ENCODE data around the gene OGDH. TPM values are rescaled to one million over a fixed set of nuclear protein-coding genes. Genes with fewer than 3 reads are reported as not detected.

OGDH gene
- total and polyA plus RNA-seq, 2 of the 13 experiments (the other 11 are each of a cell fraction or from before 2014, with no cell fraction given), result 17.4 to 25.4 TPM

DNA sequence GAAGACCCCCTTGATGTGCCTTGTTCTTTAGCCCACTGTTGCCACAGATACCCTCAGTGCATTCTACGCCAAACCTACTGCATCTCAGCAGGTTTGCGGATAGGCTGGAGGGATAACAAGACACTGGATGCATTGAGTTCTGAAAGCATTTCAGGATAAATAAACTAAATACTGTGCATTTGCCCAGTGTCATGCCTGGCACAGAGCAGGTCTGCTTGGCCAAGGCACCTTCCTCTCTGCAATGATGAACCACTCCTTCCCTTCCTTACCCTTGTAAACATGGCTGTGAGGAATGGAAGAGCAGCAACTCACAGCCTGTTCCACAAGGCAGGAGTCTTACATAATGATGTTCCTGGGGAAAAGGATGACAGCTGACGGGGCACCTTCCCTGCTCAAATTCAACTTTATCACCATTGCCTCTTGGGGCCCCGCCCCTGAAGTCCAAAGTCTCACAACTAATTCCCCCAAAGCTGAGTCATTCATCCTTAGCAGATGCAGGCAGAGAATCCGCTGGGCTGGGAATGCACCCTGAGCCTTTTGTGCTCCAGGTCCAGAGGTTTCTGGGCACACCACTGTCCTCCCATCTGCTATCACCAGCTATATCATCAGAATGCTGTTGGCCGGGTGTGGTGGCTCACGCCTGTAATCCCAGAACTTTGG, 44.3 kb upstream of the OGDH start (continued):
- TF ChIP-seq, protein P1, sequence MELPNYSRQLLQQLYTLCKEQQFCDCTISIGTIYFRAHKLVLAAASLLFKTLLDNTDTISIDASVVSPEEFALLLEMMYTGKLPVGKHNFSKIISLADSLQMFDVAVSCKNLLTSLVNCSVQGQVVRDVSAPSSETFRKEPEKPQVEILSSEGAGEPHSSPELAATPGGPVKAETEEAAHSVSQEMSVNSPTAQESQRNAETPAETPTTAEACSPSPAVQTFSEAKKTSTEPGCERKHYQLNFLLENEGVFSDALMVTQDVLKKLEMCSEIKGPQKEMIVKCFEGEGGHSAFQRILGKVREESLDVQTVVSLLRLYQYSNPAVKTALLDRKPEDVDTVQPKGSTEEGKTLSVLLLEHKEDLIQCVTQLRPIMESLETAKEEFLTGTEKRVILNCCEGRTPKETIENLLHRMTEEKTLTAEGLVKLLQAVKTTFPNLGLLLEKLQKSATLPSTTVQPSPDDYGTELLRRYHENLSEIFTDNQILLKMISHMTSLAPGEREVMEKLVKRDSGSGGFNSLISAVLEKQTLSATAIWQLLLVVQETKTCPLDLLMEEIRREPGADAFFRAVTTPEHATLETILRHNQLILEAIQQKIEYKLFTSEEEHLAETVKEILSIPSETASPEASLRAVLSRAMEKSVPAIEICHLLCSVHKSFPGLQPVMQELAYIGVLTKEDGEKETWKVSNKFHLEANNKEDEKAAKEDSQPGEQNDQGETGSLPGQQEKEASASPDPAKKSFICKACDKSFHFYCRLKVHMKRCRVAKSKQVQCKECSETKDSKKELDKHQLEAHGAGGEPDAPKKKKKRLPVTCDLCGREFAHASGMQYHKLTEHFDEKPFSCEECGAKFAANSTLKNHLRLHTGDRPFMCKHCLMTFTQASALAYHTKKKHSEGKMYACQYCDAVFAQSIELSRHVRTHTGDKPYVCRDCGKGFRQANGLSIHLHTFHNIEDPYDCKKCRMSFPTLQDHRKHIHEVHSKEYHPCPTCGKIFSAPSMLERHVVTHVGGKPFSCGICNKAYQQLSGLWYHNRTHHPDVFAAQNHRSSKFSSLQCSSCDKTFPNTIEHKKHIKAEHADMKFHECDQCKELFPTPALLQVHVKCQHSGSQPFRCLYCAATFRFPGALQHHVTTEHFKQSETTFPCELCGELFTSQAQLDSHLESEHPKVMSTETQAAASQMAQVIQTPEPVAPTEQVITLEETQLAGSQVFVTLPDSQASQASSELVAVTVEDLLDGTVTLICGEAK (IDR thresholded peaks at IDR 0.05), result no peak
- TF ChIP-seq, protein P1 (CRISPR knock-in tag; IDR thresholded peaks at IDR 0.05), result peak; percentile 66; the same call in 1 of the 2 replicates
- TF ChIP-seq ZSCAN21 (CRISPR knock-in tag; IDR thresholded peaks at IDR 0.05; ENCODE audit: borderline replicate concordance) (no peak), ERF (CRISPR knock-in tag; IDR thresholded peaks at IDR 0.05) (0 out of 2 replicates have a peak, but pooled peaks have one; percentile 23), GFI1 (CRISPR knock-in tag; IDR thresholded peaks at IDR 0.05; ENCODE audit: borderline replicate concordance) (0 out of 2 replicates have a peak, but pooled peaks have one; percentile 39), ZNF782 (CRISPR knock-in tag; IDR thresholded peaks at IDR 0.05; ENCODE audit: borderline replicate concordance) (no peak), ZNF614 (CRISPR knock-in tag; IDR thresholded peaks at IDR 0.05; ENCODE audit: borderline replicate concordance) (peak; percentile 41; the same call in 1 of the 2 replicates), ESRRA (CRISPR knock-in tag; IDR thresholded peaks at IDR 0.05; ENCODE audit: low read depth) (0 out of 2 replicates have a peak, but pooled peaks have one; percentile 28), ZBTB20 (CRISPR knock-in tag; IDR thresholded peaks at IDR 0.05; ENCODE audit: borderline replicate concordance, low read depth) (no peak), TARDBP (CRISPR knock-in tag; IDR thresholded peaks at IDR 0.05) (peak; percentile 90), ZNF263 (CRISPR knock-in tag; IDR thresholded peaks at IDR 0.05) (peak; percentile 79), RARG (CRISPR knock-in tag; IDR thresholded peaks at IDR 0.05; ENCODE audit: low read depth) (no peak), ZMYM4 (CRISPR knock-in tag; IDR thresholded peaks at IDR 0.05) (peak; percentile 46; the same call in 1 of the 2 replicates)
- TF ChIP-seq, protein P2, sequence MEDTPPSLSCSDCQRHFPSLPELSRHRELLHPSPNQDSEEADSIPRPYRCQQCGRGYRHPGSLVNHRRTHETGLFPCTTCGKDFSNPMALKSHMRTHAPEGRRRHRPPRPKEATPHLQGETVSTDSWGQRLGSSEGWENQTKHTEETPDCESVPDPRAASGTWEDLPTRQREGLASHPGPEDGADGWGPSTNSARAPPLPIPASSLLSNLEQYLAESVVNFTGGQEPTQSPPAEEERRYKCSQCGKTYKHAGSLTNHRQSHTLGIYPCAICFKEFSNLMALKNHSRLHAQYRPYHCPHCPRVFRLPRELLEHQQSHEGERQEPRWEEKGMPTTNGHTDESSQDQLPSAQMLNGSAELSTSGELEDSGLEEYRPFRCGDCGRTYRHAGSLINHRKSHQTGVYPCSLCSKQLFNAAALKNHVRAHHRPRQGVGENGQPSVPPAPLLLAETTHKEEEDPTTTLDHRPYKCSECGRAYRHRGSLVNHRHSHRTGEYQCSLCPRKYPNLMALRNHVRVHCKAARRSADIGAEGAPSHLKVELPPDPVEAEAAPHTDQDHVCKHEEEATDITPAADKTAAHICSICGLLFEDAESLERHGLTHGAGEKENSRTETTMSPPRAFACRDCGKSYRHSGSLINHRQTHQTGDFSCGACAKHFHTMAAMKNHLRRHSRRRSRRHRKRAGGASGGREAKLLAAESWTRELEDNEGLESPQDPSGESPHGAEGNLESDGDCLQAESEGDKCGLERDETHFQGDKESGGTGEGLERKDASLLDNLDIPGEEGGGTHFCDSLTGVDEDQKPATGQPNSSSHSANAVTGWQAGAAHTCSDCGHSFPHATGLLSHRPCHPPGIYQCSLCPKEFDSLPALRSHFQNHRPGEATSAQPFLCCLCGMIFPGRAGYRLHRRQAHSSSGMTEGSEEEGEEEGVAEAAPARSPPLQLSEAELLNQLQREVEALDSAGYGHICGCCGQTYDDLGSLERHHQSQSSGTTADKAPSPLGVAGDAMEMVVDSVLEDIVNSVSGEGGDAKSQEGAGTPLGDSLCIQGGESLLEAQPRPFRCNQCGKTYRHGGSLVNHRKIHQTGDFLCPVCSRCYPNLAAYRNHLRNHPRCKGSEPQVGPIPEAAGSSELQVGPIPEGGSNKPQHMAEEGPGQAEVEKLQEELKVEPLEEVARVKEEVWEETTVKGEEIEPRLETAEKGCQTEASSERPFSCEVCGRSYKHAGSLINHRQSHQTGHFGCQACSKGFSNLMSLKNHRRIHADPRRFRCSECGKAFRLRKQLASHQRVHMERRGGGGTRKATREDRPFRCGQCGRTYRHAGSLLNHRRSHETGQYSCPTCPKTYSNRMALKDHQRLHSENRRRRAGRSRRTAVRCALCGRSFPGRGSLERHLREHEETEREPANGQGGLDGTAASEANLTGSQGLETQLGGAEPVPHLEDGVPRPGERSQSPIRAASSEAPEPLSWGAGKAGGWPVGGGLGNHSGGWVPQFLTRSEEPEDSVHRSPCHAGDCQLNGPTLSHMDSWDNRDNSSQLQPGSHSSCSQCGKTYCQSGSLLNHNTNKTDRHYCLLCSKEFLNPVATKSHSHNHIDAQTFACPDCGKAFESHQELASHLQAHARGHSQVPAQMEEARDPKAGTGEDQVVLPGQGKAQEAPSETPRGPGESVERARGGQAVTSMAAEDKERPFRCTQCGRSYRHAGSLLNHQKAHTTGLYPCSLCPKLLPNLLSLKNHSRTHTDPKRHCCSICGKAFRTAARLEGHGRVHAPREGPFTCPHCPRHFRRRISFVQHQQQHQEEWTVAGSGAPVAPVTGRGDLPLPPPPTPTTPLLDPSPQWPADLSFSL (CRISPR knock-in tag; IDR thresholded peaks at IDR 0.05), result no peak
